Activated CD8-positive, alpha-beta memory T cell treated with anti-CD3 and anti-CD28 coated beads for 1 hour (primary cell): ENCODE results near the gene GPR176.

ENCODE experiments used
- DNase-seq, 2 donors: peaks; one replicate each; pipeline ENCODE4 v3.0.0-alpha.2; 2020; ENCODE audit warnings: low read depth in 1 of 2; ENCODE audit errors: extremely low read depth in 1 of 2

The GPR176 gene

DNA sequence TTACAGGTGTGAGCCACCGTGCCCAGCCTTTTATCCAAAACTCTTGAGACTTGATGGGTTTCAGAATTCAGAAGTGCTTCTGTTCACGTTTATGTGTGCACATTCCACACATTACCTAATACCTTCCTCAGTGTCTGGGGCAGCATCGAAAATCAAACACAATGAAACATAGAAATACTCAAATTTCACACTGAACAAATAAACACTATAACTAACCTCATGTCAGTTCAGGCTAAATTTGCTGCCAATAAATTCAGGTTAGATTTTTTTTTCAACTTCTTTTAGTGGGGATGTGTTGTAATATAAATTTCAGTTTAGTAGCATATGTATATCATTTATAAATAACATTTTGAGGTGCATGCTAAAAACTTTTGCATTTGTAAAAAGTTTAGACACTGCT lies 16.6 kb upstream of the GPR176 start:
- DNase-seq: no peak

GRCh38 chr15:39936187-39936586 lies 16.1 kb upstream of the GPR176 start:
- DNase-seq: no peak

- no peak for DNase-seq
These were observed 15.2 kb upstream of the GPR176 start for GRCh38 chr15:39935241-39935640.

GRCh38 chr15:39934397-39935071 lies 14.5 kb upstream of the GPR176 start:
- no peak for DNase-seq

- DNase-seq: no peak
These were observed 11.5 kb upstream of the GPR176 start for GRCh38 chr15:39931615-39932014.

GRCh38 chr15:39926526-39926925 lies 6.5 kb upstream of the GPR176 start:
- DNase-seq: no peak

GRCh38 chr15:39925112-39925842 lies 5.2 kb upstream of the GPR176 start:
- no peak for DNase-seq

DNA sequence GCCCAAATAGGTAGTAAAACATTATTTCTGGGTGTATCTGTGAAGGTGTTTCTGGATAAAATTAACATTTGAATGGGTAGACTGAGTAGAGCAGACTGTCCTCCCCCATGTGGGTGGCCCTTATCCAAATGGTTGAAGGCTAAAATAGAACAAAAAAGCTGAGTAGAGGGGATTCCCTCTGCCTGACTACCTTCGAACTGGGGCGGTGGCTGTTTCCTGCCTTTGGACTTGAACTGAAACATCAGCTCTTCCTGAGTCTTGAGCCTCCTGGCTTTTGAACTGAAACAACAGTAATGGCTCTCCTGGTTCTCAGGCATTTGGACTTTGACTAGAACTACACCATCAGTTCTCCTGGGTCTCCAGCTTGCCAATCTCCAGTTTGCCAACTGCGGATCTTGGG lies 4.4 kb upstream of the GPR176 start:
- no peak for DNase-seq

GRCh38 chr15:39922462-39923092 lies 2.5 kb upstream of the GPR176 start:
- no peak for DNase-seq

GRCh38 chr15:39921274-39921638 lies 1.2 kb upstream of the GPR176 start:
- DNase-seq: no peak

GRCh38 chr15:39920510-39921273 lies 626 bp upstream of the GPR176 start:
- DNase-seq: peak in 1 of 2 donors; percentile 67

- DNase-seq: no peak
These were observed 687 bp downstream of the GPR176 start for GRCh38 chr15:39919411-39919747.

DNA sequence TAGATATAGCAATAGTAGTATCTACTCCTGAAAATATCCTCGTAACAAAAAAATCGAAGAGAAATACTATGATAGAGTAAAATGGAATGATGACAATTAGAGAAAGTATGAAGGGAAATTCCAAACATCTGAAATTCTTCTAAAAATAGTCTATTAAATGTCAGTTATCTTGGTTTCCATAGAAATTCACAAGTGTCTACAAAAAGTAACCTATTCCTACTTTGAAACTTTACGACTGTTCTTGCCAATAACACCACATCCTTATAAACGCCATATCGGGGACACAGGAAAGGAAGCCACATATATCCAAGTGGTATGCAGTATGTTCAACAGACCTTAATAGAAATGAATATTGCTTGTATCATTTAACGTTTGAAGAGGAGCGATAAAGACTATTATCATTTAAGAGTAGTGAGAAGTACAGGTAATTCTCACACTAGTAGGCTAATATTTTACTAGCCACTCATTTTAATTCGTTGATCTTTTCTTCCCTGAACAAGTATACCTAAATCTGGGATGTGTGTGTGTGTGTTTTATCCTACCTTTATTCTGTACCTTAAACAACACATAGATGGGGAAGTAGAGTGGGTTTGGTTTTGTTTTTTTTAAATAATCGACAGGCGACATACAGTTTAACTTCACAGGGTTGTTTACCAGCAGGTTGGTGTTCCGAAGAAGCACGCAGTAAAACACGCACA lies 1.2 kb downstream of the GPR176 start:
- DNase-seq: no peak

- DNase-seq: no peak
These were observed 5.1 kb downstream of the GPR176 start for GRCh38 chr15:39914977-39915376.

DNA sequence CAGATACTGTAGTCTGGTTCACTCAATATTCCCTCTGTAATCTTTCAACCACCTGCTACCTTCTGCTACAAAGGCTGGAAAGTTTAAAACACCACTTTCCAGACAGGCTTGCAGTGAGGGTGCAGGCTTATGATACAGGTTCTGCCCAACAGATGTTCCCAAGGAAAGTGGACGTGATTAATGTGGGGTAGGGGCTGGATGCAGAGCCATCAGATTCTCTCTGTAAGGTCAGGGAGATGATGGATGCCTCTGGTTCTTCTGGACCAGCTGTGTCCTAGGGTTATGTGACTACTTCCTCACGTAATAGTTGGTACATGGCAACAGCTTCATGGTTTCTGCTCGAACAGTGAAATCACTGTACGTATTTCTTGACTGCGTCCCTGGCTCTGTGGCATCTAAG lies 11.1 kb downstream of the GPR176 start:
- no peak for DNase-seq

- no peak for DNase-seq
These were observed 11.9 kb downstream of the GPR176 start for GRCh38 chr15:39908186-39908585.

DNA sequence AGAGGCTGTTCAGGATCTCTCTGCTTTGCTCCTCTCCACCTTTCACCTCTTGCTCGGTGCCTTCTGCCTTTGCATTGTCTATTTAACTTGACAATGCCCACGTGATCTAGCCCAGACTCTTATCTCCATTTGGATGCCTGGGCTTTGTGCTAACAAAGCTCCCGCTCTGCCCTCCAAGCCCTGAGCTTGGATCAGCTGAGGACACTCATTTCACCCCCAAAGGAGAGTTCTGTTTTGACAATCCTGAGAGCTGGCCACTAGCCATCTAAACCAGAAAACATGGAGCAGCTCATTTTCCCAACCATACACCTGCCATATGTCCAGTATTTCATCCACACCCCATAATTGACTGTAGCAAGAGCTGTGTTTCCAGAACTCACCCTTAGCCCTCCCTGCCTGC lies 12.8 kb downstream of the GPR176 start:
- DNase-seq: no peak

- DNase-seq: no peak
These were observed 16.0 kb downstream of the GPR176 start for GRCh38 chr15:39904115-39904514.

GRCh38 chr15:39898317-39898716 lies 21.7 kb downstream of the GPR176 start:
- DNase-seq: no peak

DNA sequence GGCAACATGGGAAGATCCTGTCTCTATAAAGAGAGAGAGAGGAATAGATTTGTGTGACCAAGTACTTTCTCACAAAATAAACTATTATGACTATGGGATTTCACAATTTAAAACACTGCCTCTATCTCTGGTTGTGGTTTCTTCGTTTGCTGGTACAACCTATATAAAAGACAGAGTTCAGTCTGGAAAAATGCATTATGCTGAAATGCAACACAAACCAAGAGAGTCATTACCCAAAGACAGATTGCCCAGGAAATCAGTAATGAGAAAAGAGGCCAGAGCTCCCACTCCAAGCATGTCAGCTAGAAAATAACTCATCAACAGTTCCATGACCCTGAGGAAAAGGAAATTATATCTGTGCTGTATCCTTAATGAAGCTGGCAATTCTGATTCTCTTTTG lies 23.2 kb downstream of the GPR176 start:
- DNase-seq: no peak

- DNase-seq: no peak
These were observed 24.0 kb downstream of the GPR176 start for GRCh38 chr15:39896101-39896500.
